Peyer's patch (tissue), 4 donors: ENCODE results near the gene TANGO6. TPM values are rescaled to one million over a fixed set of nuclear protein-coding genes. Genes with fewer than 3 reads are reported as not detected.
"Not testable (repeated sequence)": the region's sequence is repeated elsewhere in the genome, so short reads cannot be mapped to it uniquely, and the experiment has no call there.

Experiments
- DNase-seq, 3 donors: peaks; one replicate each; pipeline ENCODE4 v3.0.0-alpha.2; 2017 to 2019
- H3K27ac ChIP-seq, 4 donors: fragments of 200-600 bp; sonication (generic); one replicate each; pipeline ENCODE4 v1.5.1; 2016 to 2019
- H3K27me3 ChIP-seq, 2 donors: fragments of 200-600 bp; sonication (generic); one replicate each; pipeline ENCODE4 v1.5.1; 2019
- H3K36me3 ChIP-seq, 3 donors: fragments of 200-600 bp; sonication (generic); one replicate each; pipeline ENCODE4 v1.5.1; 2016 to 2019
- H3K4me1 ChIP-seq, 4 donors: fragments of 200-600 bp; sonication (generic); one replicate each; pipeline ENCODE4 v1.5.1; 2016 to 2019
- H3K4me3 ChIP-seq, 4 donors: fragments of 200-600 bp; sonication (generic); 1 replicate in 3 of 4; 2 replicates in 1 of 4; pipeline ENCODE4 v1.5.1; 2016 to 2019; ENCODE audit warnings: mild to moderate bottlenecking in 1 of 4
- H3K9me3 ChIP-seq, 4 donors: fragments of 200-600 bp; sonication (generic); one replicate each; pipeline ENCODE4 v1.5.1; 2016 to 2019; ENCODE audit warnings: mild to moderate bottlenecking in 1 of 4
- CTCF ChIP-seq, 6 experiments: fragments of 450-650 bp in 4 of 6; fragments of 200-600 bp in 2 of 6; sonication (generic) in 1 of 6; IDR thresholded peaks; one replicate each; pipeline ENCODE4 v1.5.1; 2017 to 2019; ENCODE audit warnings: antibody characterized with exemption in 6 of 6, mild to moderate bottlenecking in 3 of 6, moderate library complexity in 1 of 6
- POLR2A ChIP-seq, 2 donors: fragments of 450-650 bp; IDR thresholded peaks; one replicate each; pipeline ENCODE4 v1.5.1; 2017; ENCODE audit warnings: antibody characterized with exemption in 2 of 2, mild to moderate bottlenecking in 2 of 2, moderate library complexity in 2 of 2
- total RNA-seq, 4 donors: library from RNA; depleted of rRNA; stranded (reverse); fragments of >200 nt; gene quantifications; one replicate each; pipeline ENCODE4 v1.1.0, GENCODE V29; 2016

TANGO6 gene
- total RNA-seq, 4 donors from 2014 or later: 9.2 to 44.6 (median 13.0) TPM

GRCh38 chr16:69048328-69049120 is 205.2 kb downstream of the TANGO6 start:
- Histone ChIP-seq H3K36me3 (no peaks in the 10 kb centered on the region), H3K9me3 (no peaks in the 10 kb centered on the region), H3K27me3 (no peaks in the 10 kb centered on the region), H3K4me1 (no peaks in the 10 kb centered on the region), H3K4me3 (no peak overlapping the region), H3K27ac (no peak overlapping the region)
- TF ChIP-seq CTCF (IDR thresholded peaks at IDR 0.05): no peak
- TF ChIP-seq POLR2A (IDR thresholded peaks at IDR 0.05): no peak
- no peak for DNase-seq

- Histone ChIP-seq H3K36me3 (no peaks in the 10 kb centered on the region), H3K4me3 (no peak overlapping the region)
- TF ChIP-seq POLR2A (IDR thresholded peaks at IDR 0.05): no peak
- no peak for TF ChIP-seq CTCF (IDR thresholded peaks at IDR 0.05)
Observed at GRCh38 chr16:69049146-69049545, 205.8 kb downstream of the TANGO6 start.

GRCh38 chr16:69049603-69050375 is 206.5 kb downstream of the TANGO6 start:
- no peaks in the 10 kb centered on the region for H3K36me3 ChIP-seq
- no peaks in the 10 kb centered on the region for H3K9me3 ChIP-seq
- no peak for DNase-seq
- H3K4me1 ChIP-seq: no peaks in the 10 kb centered on the region
- H3K27ac ChIP-seq: no peak overlapping the region
- H3K27me3 ChIP-seq: no peaks in the 10 kb centered on the region
- H3K4me3 ChIP-seq: no peak overlapping the region
- TF ChIP-seq POLR2A (IDR thresholded peaks at IDR 0.05) (no peak), CTCF (IDR thresholded peaks at IDR 0.05) (no peak)

More at GRCh38 chr16:69049146-69049545, 205.8 kb downstream of the TANGO6 start:
- no peak overlapping the region for H3K27ac ChIP-seq
- DNase-seq: no peak
- no peaks in the 10 kb centered on the region for H3K9me3 ChIP-seq
- no peaks in the 10 kb centered on the region for H3K27me3 ChIP-seq
- H3K4me1 ChIP-seq: no peaks in the 10 kb centered on the region

GRCh38 chr16:69051517-69051830 is 208.1 kb downstream of the TANGO6 start:
- not testable (repeated sequence) for H3K4me1 ChIP-seq, H3K27ac ChIP-seq, H3K4me3 ChIP-seq, H3K9me3 ChIP-seq, H3K36me3 ChIP-seq, DNase-seq, H3K27me3 ChIP-seq

GRCh38 chr16:69055008-69055407 is 211.7 kb downstream of the TANGO6 start:
- Histone ChIP-seq H3K4me3 (no peak overlapping the region), H3K36me3 (no peaks in the 10 kb centered on the region), H3K9me3 (no peaks in the 10 kb centered on the region), H3K4me1 (no peaks in the 10 kb centered on the region), H3K27ac (no peak overlapping the region), H3K27me3 (no peaks in the 10 kb centered on the region)
- TF ChIP-seq CTCF (IDR thresholded peaks at IDR 0.05): no peak
- TF ChIP-seq POLR2A (IDR thresholded peaks at IDR 0.05): no peak
- no peak for DNase-seq

- H3K4me3 ChIP-seq: no peak overlapping the region
- DNase-seq: no peak
- no peaks in the 10 kb centered on the region for H3K9me3 ChIP-seq
- no peak overlapping the region for H3K27ac ChIP-seq
- TF ChIP-seq POLR2A (IDR thresholded peaks at IDR 0.05) (no peak), CTCF (IDR thresholded peaks at IDR 0.05) (no peak)
- no peaks in the 10 kb centered on the region for H3K36me3 ChIP-seq
- no peaks in the 10 kb centered on the region for H3K4me1 ChIP-seq
- no peaks in the 10 kb centered on the region for H3K27me3 ChIP-seq
Observed at GRCh38 chr16:69055980-69056379, 212.6 kb downstream of the TANGO6 start.
